SIG-M5 treated with dmso at 0.1 percent for 504 hours (cell line): ENCODE data around the gene RNASE13.
"Not testable (repeated sequence)": the region's sequence is repeated elsewhere in the genome, so short reads cannot be mapped to it uniquely, and the experiment has no call there.

Experiments used
- DNase-seq: peaks from one replicate; lab custom pipeline; 2025; ENCODE audit not compliant: unreplicated experiment; lab: John Stamatoyannopoulos, UW

RNASE13 gene

DNA sequence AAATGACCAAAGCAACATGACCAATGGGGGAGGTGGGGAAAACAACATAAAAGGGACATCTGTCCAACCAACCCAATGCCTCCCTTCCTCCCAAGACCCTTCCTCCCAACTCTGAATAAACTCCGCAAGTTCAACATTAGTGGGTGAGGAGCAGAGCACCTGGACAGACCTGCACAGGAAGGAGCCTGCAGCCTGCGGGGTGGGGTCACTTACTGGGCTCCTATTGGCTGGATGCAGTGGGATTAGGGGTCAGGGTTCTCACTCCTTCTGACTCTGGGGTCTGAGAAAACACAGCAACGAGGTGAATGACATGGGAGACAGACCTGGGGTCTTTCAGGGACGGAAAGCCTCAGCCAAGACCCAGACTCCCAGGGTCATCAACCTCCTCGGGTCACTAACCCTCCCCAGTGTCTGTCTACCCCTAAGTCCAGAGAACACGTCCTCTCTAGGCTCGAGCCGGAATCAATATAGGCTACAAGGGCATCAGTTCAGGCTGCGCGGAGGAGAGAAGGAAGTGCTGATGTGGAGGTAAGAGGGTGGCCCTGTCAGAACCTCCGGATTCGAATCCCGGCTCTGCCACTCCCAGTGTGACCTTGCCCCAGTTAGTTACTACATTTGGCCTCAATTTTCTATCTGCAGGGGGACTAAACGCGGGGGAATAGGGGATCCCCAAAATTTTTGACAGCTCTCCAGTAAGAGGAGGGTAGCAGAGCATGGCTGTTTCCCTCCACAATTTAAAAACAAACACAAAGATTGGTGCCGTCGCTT lies 10.6 kb downstream of the RNASE13 start:
- no peak for DNase-seq

DNA sequence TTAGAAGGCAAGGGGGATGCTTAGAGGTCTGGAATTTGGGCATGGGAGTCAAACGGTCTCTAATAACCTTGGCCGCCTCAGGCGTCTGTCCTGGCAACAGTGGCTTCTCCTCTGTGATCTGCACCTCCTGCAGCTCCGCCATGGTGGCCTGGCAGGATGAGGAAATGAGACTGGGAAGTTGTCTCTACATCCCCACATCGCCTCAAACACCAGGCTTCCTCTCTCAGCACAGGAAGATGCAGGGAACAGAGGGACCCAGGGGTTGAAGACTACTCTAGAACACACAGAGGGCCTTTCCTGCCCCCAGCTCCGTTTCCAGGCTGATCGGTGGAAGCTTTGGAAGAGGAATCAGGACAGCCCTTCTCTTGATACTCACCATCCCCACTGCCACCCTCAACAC lies 11.4 kb downstream of the RNASE13 start:
- no peak for DNase-seq

DNA sequence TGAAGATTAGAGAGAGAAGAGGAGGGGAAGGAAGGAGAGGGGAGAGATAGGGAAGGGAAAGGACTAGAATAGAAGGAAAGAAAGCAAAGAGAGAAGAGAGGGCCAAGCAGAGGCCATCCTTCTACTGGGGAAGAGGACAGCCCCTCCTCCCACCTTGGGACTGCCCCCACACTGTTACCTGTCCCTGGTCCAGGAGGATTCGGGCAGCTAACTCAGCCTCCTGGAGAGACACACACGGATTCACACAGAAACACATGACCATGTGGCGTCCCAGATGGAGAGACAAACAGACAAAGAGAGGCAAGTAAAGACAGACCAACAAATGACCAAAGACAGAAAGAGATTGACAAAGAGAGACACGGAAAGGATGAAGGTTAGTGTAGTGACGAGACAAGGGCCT lies 11.9 kb downstream of the RNASE13 start:
- DNase-seq = no peak

DNA sequence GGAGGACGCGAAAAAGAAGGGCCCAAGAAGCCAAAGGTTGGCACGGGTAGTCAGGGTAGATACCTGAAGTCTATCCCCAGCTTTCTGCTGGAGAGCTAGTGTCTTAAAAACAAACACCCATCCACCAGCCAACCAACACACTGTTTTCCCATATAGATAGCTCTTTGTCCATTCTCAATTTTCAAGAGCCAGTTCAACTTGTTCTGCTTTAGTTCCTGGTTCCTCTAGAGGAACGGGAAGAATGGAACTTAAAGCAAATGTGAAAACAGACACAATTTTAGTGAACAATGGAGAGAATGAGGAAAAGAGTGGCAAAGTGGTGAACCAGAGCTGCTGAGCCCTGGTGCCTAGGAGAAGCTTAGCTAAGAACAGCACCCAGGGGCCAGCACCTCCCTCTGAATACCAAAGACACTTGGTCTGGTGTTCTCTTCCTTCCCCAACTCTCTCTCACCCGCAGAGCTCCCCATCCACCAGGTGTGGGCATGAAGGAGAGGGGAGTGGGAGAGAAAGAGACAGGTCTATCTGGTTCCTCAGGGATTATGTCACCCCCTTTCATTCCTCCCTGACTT lies 13.5 kb downstream of the RNASE13 start:
- no peak for DNase-seq

DNA sequence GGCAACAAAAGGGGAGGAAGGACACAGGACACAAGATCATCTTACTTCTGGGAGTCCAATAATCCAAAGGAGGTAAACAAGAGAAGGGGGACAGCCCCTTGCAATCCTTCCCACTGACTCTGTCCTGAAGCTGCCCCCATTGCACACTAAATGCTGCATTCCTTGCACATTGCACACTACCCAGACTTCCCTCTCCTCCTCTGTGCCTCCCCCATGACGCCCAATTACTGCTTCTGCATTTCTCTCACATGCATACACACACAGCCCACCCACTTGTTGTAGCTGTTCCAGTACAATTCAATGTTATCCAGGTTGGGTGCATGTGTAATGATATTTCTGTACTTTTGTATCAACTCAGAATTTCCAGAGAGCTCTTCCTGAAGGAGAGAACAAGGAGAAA lies 15.2 kb downstream of the RNASE13 start:
- no peak for DNase-seq

DNA sequence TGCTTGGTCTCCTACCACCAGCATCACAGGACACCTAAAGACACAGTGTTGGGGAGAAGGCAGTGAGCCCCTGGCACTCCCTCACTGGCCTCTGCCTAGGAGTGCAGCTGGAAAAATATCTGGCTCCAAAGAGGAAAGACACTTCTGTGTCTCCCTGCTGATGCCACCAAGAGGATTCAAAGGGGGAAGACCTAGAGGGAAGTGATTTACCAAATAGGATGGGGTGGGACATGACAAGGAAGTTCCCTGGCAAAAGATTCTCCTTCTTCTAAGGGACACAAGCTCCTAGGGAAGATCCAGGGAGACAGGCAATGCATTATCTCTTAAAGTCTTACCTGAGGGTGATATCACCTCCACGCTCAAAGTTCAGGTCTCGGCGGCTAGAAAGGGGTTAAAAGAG lies 15.8 kb downstream of the RNASE13 start:
- no peak for DNase-seq

DNA sequence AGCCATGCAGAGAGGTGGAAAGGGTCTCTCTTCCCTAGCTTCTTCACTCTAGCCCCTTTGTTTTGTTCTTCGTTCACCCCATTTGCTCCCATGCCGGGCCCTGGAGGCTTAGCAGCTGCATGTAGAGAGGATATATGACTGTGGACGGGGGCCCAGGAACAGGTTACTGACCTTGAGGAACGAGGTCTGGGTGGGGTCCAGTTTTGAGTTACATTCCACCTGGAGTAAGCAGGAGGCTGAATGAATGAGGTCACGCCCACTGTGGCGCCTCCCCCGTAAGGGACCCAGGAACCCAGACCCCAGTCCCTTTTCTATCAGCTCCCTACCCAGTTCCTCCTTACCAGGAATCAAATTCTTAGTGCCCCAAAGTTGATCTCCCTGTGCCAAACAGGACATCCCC lies 16.3 kb downstream of the RNASE13 start:
- DNase-seq = no peak

DNA sequence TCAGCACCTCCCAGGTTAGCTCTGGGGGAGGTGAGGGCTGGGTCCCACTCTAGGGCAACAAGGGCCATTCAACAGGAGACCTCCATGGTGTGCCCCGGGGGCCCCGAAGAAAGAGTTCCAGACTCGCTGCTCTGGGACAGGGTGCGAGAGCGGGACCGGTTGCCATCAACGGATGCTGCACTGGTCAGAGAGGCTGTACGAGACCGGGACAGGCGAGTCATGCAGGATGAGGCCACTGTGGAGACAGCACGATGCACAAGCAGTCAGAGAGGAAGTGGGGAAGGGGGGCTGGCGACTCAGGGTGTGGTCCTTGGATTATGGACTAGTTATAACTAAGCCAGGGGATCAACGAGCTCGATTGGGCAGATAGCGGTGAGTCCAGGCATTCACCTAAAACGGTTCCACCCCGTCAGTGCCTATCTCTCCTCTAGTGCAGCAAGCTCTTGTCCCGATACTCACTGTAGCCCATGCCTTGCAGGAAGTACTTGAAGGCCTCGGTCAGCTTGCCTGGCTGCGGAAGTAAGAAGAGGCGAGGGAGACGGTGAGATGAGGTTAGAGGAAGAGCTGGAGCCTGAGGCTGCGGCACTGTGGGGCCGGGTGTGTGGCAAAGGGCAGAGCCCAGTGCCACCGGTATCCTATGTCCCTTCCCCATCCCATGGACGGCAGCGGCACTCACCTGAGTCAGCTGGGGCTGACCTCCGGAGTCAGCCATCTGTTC lies 16.9 kb downstream of the RNASE13 start:
- no peak for DNase-seq

DNA sequence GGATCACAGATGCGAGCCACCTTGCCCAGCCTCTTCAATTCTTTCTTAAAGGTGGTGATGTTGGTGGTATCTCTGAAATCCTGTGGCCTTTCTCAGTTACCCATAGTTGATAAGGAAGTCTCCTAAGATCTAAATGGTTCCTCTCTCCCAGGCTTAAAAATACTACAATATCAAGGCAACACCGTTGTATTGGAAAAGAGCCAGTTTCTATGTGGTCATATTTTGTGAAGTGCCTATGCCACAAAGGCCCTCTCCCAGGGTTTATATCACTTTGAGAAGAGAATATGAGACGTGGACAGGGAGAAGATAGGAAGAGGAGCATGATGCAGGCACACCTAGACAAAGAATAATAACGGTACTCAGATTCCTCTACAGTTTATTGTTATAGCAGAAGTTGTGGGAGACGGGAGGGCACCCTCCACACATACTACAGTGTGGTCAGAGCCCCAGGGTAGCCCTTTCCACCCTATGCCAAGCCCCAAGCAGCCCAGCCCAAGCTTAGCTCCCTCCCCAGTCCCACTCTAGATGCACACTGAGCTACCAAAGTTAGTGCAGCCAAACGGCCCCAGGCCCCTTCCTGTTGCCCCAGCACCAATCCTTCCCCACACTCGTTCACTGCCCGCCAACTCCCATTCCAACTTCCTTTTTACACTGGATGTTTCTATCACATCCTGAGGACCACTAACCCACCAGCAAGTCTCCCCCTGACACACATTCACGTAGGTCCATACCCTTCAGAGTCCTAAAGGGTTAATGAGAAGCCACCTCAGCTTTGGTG lies 18.0 kb downstream of the RNASE13 start:
- no peak for DNase-seq

DNA sequence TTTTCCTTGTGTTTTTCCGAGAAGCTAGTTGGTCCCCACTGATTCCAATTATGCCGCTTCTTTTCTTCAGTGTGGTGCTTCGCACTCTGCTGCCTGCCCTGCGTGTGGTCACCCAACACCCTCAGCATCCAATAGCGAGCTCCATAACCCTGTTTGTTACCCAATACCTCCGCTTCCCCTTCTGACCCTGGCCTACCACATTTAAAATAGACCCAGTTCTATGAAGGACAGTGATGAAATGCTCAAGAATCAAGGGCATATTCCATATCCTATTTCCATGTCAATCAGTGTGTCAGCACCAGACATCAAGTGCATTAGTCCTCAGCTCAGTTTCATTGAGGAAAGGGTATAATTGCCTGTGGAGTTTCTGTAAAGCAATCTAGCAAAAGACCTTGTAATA lies 19.3 kb downstream of the RNASE13 start:
- peak; percentile 70 for DNase-seq

DNA sequence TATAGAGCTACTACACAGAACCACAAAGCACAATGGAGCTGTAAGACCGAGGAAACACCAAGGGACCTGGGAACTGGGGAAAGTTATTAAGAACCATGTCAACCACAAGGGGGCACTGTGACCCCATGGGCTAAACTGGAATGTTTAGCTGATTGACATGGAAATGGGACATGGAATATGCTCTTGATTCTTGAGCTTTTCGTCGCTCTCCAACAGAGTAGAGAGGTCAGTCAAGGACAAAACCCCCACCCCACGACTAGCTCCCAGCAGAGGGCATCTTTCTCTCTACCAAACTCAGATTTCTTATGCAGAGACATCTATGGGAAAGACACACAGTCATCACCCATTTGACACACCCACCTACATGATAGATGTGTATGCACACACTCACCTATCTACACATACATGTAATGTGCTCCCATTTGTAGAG lies 19.8 kb downstream of the RNASE13 start:
- DNase-seq = peak; percentile 73

DNA sequence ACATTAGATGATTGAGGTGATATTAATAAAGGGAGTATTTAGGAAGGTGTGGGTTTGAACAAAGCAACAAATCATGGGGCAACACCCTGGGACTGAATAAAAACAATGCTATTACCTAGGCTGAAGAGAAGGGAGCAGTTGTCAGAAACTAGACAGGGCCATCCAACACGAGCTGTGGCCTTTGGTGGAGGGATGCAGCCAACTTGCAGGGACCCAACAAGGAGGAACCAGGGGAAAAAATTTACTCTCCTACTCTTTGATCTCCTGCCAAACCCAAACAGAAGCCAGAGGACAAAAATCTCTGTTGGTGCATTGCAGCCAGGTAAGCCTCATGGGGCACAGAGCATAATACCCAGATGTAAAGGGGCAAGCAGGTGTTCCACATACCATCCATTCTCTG lies 23.5 kb downstream of the RNASE13 start:
- DNase-seq = no peak

DNA sequence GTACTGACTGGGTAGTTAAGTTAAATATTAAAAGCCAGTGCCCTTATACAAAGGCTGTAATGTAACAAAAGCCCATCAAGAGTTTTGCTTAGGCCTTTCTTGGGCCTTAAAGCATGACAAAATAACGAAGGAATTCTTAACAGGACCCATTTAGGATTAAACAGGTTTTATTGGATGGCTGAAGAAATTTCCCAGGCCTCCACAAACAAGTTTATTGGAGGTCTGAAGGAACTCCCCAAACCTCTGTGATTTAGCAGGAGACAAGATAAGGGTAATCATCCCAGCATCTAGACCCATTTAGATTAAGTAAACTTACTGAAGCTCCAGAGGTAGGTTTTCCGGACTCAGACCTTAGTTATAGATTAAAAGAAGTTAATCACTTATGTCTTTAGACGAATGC lies 24.9 kb downstream of the RNASE13 start:
- not testable (repeated sequence) for DNase-seq

DNA sequence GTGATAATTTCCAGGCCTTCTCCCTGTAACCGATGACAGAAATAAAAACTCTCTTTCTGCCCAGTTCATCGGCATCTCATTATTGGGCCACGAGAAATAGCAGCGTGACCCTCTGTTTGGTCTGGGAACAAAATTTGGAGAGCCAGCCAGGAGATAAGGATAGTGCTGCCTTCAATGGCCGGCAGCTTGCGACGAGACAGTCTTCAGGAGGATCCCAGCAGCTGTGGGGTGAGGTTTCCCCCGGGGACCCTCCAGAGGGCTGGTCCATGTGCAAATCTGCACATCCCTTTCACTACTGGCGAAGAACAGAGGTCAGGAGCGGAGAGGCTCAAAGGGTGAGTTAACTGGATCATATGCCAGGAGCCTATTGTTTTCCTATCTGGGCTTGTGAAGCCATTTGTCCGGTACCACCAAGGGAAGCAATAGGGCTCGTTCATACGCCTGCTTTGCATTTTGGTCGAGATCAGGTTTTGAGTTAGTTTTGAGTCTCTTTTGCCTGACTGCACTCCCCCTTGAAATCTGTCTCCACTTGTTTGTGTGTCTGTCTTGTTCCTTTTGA lies 30.7 kb downstream of the RNASE13 start:
- no peak for DNase-seq

DNA sequence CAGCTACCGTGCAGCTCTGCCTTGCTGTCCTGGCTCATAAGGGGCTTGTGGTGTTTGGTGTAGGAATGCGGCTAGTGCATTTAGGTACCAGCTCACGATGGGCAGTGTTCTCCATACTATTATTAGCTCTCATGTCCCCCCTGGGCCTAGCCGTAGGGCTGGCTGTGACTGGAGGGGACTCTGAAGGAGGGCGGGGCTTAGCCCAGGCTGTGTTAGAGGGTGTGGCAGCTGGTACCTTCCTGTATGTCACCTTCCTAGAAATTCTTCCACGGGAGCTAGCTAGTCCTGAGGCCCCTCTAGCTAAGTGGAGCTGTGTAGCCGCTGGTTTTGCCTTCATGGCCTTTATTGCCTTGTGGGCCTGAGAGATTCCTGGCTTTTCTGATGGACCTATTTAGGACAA lies 33.4 kb downstream of the RNASE13 start:
- DNase-seq = no peak

DNA sequence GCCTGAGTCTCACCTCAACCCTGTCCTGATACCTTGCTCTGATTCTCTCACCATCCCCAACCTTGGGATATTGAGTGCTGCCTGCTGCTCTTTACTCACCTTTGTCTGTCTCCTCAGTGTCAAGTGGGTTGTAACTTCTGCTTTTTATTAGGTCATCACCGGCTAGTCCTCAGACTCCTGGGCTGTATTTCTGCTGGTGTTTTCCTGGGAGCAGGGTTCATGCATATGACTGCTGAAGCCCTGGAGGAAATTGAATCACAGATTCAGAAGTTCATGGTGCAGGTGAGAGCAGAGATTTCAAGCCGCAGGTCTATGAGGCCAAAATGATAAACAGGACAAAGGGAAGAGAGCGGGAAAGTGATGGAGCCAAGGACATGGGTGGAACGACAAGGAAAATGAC lies 35.0 kb downstream of the RNASE13 start:
- no peak for DNase-seq

DNA sequence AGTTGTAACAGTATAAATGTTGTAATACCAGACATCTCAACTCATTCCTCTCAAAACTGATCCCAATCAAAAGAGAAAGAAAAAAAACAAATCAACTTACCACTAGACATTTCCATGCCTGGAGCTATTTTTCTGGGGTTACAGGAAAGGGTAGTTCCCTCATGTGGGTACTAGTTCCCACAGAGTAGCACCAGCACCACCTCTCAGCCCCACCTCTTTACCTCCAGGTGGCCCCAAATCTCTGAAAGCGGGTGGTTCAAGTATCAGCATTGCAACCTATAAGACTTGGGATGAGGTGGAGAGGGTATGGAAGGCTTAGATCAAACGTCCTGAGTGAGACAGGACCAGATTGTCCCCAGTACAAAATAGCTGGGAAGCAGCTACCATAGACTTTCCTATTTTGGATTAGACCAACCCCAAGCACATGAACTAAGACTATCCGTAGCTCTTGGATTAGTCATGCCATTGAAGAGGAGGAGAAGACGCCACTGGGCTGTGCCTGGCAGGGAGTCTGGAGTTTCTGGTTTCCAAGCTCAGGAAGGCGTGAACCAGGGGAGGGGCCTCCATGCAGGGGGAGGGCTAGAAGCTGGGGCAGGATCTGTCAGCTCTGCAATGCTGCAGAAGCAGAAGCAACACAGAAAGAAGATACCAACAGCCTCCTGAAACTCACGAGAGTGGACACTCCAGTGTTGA lies 35.8 kb downstream of the RNASE13 start, which contains the start of gene SLC39A2:
TSS of gene SLC39A2 (plus strand) at position 620 of the 693 bp plus-strand sequence. CDS start 154 bp downstream, outside the sequence.
- DNase-seq = no peak

DNA sequence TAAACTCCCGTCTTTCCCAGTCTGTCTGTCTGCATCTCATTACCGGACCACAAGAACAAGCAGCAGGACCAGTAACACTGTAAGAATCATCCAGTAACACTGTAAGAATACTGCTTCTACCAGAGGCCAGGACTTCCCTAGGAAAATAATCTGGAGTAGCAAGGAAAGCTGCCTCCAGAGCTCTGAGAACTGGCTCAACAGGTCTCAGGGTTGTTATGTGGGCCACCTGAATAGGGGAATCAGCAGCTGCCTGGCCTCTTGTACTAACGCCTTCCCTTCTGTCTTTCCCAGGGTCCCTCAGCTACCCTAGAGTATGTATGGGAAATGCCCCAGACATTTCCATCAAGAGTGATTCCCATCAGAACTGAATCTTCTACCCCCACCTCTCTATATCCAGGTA lies 36.5 kb downstream of the RNASE13 start:
- DNase-seq = peak; percentile 28

DNA sequence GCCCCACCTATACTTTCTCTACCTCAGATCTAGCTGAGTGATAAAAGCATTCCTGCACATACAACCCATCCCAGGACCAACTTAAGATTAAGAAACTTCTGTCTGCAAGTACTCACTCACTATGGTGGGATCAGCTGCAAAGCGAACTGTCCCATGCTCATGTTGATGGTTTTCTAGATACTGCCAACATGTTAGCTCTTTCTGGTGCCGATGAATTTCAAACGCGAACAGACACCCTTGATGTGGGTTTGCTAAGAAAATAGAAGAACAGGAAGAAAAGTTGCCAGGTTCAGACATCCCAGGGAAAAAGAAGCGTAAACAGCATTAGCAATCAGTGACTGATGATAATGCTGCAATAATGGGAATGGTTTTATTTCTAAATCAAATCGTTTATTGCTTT lies 37.0 kb downstream of the RNASE13 start:
- DNase-seq = no peak

DNA sequence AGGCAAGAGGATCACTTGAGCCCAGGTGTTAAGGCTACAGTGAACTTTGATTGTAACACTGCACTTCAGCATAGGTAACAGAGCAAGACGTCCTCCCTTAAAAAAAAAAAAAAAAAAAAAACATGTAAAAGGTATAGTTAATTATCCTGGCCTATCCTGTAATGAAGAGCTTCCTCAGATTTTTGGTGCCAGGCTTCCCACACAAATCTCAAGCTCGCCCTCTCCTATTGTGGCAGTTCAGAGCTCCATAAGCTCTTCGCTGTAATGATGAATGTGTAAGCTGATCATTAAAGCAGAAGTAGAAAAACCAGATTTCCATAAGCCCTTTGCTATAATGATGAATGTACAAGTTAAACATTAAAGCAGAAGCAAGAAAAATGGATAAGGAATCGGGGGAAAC lies 37.5 kb downstream of the RNASE13 start:
- DNase-seq = no peak
